GM18861 (cell line): ENCODE data around the gene UTS2R.
"Not testable (repeated sequence)": the region's sequence is repeated elsewhere in the genome, so short reads cannot be mapped to it uniquely, and the experiment has no call there.

Experiments
- ATAC-seq: cut with Tn5 transposase; IDR thresholded peaks from one replicate; pipeline ENCODE4 v1.9.1; 2021; ENCODE audit not compliant: unreplicated experiment

UTS2R gene

DNA sequence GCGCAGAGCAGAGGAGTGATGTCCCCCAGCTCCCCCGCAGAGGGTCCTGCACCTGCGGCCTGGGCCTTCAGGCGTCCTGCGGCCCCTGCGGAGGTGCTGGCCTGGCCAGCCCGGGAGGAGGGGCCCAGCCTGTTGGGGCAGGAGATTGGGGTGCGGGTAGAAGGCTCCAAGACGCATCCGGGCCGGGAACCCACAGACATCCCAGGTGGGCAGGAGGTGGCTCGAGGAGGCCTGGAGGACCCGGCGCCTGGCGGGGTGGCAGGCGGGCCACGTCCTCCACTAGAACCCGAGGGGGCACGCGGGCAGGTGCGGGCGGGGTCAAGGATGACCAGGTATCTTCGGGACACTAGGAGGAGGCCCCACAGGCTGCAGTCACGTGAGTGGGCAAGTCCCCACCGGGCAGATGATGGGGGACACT is 37.4 kb upstream of the UTS2R start:
- ATAC-seq = no peak

- ATAC-seq = no peak
These were observed 36.8 kb upstream of the UTS2R start for GRCh38 chr17:82334622-82335394.

DNA sequence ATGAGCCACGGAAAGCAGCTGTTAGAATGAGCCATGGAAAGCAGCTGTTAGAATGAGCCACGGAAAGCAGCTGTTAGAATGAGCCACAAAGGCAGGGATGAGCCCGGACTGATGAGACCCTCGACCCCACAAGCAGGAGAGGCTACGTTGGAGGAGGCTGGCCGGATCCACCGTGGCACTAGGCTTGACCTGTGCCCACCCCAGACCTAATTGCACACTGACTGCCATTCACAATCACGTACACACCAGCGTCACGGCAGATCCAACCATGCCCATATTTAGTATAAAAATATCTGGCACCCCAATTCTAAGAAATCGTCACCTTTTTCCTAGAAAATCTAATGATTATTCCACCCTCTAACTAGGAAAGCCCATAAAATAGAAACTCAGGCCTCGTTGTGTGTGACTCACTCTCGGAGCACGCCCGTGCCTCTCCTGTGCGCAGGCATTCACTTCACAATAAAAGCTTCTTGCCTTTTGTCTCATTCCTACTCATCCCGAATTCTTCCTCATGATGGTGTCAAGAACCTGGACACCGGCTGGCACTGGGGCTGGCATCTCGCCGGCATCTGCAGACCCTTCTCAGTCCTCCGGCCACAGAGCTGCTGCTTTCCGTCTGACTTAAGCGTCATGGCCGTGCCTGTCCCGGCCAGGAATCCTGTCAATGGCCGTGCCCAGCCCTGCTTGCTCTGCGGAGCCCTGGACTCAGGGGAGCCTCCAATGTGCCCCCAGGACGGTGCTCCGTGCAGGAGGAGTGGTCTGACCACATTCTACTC is 32.5 kb upstream of the UTS2R start:
- no peak for ATAC-seq

DNA sequence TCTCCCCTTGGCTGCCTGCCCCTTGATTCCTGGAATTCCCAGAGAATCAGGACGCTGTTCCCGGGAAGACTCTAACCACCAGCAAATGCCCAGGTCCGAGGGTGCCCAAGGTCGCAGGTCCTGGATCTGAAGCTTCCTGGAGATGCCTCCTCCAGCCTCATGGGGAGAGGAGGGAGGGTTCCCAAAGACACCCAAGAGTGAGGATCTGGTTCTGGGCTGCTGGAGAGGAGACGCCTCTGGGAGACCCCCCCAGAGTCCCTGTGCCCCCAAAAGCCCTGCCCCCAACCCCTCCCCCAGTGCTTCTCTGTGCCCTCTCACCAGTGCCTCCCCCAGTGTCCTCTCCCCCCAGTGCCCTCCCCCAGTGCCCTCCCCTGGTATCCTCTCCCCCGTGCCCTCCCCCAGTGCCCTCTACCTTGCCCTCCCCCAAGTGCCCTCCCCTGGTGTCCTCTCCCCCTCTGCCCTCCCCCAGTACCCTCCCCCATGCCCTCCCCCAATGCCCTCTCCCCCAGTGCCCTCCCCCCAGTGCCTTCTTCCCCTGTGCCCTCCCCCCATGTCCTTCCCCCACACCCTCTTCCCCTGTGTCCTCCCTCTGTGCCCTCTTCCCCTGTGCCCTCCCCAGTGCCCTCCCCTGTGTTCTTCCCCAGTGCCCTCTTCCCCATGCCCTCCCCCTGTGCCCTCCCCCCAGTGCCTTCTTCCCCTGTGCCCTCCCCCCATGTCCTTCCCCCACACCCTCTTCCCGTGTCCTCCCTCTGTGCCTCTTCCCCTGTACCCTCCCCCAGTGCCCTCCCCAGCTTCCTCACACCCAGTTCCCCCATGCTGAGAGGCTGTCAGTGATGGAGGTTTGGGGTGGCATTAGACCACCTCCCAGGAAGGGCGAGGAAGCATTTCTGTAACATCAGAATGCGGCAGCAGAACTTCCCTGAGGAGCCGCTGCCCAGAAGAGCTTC is 31.7 kb upstream of the UTS2R start:
- ATAC-seq = no peak

DNA sequence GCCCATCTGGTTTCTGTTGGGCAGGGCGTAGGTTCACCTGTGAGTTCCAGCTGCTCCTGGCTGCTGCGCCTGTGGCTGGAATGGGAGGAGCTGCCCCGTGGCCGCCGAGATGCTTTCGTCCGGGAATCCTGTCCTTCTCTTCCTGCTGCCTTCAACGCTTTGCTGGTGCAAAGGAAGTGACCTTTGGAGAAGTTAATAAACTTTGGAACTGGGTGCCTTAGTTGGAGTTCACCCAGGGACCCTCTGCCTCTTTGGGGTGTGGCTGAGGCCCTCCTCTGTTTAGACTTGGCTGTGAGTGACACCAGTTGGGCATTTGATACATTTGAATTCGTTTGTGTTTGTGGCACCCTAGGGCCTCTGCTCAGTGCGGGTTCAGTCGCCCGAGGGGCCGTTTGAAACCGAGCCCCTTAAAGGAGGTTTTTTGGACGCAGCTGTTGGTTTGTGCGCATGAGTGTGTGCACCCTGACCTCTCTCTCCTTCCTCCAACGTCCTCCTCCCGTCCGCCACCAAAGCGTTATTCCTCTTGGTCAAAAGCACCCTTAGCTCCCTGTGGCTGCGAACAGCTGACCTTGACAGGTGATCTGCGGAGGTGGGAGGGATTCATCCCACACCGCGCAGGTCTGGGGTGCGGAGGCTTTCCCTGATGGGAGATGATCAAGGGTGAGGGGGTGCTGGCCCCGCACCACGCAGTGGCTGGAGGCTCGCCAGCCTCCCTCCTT is 29.0 kb upstream of the UTS2R start:
- no peak for ATAC-seq

DNA sequence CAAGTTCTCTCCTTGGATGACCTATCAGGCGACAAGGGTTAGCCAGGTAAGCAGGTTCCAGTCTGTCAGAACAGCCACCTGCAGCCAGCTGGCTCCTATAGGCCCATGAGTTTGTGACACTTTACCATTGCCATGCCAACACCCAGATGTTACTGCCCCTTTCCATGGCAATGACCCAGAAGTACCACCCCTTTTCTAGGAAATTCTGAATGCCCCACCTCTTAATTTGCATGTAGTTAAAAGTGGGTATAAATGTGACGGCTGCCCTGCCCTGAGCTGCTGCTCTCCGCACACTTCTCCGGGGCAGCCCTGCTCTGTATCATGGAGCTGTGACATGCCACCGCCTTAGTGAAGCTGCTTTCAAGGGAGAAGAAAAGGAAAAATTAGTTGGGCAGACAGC is 28.0 kb upstream of the UTS2R start:
- no peak for ATAC-seq

DNA sequence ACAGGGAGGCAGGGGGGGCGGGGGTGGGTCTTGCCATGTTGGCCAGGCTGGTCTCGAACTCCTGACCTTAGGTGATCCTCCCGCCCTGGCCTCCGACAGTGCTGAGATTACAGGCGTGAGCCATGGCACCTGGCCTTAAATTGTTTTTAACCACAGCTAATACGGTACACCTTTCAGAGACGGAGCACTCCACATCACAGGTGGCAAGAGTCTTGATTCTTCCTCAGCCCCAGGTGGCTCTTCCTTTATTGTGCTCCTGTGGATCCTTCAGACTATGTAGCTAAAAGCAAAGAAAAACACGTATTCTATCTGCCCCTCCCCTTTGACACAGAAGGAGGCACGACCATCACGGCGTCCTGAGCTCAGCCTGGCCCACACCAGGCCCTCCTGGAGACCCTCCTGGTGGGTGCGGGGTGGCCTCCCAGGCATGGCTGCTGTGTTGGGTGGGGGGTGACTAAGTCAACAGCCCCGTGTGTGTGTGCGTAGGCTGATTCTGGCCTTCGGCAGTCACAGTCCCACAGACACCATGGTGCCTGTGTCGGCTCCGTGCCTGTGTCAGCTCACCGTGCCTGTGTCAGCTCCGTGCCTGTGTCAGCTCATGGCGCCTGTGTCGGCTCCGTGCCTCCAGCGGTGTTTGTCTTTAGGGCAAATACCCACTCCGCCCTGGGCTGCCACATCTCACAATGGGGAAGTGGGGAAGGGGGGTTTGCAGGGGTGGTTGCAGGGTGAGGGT is 27.2 kb upstream of the UTS2R start:
- no peak for ATAC-seq

GRCh38 chr17:82345151-82345976 is 26.2 kb upstream of the UTS2R start:
- no peak for ATAC-seq

DNA sequence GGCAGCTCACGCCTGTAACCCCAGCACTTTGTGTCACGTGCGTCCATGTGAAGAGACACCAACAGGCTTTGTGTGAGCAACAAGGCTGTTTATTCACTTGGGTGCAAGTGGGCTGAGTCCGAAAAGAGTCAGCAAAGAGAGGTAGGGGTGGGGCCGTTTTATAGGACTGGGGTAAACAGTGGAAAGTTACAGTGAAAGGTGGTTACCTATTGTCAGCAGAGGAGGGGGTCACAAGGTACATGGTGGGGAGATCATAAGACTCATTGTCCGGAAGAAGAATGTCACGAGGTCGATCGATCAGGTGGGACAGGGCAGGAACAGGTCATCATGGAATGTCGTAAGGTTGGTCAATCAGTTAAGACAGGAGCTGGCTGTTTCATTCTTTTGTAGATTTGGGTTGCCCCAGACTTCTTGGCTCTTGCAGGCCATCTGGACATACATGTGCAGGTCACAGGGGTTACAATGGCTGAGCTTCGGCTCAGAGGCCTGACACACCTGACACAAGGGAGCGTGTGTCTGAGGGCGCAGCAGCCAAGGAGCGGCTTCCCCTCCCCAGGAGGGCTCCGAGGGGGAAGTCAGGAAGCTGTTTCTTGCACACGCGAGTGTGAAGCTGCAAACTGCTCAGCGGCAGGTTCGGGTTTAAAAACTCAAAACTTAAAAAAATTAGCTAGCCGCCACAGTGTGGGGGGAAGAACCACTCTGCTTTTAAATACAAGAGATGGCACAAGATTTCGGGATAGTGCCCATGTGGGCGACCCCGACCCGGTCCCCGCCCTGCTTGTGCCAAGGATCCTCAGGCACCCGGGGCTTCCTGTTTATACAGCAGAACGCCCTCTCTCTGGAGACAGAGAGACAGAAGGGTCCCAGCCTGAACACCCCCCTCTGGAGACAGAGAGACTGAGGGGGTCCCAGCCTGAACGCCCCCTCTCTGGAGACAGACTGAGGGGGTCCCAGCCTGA is 24.9 kb upstream of the UTS2R start:
- ATAC-seq = no peak

DNA sequence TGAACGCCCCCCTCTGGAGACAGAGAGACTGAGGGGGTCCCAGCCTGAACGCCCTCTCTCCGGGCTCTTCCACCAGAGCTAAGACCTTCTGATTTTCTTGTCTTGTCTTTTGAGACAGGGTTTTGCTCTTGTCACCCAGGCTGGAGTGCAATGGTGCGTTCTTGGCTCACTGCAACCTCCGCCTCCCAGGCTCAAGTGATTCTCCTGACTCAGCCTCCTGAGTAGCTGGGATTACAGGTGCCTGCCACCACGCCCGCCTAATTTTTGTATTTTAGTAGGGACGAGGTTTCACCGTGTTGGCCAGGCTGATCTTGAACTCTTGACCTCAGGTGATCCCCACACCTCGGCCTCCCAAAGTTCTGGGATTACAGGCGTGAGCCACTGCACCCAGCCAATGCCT is 23.6 kb upstream of the UTS2R start:
- ATAC-seq = not testable (repeated sequence)

- no peak for ATAC-seq
These were observed 23.1 kb upstream of the UTS2R start for GRCh38 chr17:82348434-82348833.

DNA sequence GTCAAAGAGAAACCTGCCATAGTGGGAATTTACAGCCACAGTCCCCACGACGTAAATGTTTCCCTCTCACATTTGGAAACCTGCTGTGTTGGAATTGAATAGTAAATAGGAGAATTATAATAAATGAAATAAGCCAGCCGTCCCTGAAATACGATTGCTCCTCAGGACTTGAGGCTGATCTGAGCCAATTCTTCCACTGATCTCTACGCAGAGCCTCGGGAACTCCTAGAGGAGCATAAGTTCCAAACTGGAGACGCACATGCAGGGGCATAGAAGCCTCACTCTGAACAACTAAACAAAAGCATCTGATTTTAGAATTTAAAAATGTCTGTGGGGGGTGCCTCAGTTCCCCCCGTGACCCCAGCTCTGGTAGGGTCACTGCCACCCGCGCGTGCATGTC is 22.7 kb upstream of the UTS2R start:
- ATAC-seq = no peak

DNA sequence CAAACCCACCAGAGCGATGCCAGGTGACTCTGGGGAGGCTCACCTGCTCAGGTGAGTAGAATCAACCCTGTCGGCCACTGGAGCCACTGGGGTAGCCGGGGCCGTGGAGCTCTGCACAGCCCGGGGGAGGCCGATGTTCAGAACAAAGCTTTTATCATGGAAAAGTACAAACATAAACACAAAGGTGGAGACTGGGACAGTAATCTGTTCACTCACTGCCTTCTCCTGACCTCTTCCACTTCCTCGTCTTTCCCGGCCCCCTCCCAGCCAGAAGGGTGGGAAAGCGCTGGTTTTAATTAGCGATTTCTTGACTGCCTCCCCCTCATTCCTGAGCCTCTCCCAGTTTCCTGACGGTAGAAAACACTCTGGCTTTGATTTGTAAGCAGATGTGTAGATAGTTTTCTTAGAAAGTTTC is 22.3 kb upstream of the UTS2R start:
- no peak for ATAC-seq

- no peak for ATAC-seq
These were observed 21.2 kb upstream of the UTS2R start for GRCh38 chr17:82350182-82351030.

GRCh38 chr17:82351254-82351712 is 20.3 kb upstream of the UTS2R start:
- peak; percentile 69 for ATAC-seq

DNA sequence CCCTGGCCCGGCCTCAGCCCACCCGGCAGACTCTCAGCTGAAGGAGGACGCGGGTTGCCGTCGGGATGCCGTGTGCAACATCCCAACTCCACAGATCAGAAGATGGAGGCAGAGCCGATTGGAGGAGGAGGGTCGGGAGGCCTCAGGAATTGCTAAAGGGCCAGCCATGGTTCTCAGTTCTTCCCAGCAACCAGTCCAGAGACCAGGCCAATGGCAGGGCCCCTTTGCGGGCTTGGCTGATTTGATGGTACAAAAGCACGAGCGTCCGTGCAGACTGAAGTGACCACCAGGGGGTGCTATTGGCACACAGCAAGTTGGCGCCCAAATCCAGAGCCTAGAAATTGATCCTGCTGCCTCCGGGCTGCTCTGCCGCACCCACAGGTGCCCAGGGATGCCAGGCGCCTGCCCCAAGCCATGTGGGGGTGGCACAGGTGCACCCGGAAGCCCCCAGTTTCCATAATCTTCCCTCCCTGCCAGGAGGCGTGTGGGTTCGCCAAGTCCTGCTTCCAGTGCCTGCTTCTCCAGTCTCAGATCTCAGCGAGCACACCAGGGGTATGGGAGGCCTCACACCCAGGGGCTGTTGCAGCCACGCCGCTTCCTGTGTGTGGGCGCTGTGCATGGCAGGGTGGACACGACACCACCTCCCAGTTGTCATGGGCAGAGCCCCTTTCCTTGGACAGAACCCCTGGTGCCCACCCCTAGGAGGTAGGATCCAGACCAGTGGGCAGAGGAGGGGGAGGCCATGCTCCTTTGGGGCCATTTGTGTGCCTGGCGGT is 19.7 kb upstream of the UTS2R start:
- ATAC-seq = no peak
